Chondrocyte (in vitro differentiated cells): Measurements from ENCODE around the gene C10orf120. TPM values are rescaled to one million over a fixed set of nuclear protein-coding genes. Genes with fewer than 3 reads are reported as not detected.

Experiments used
- DNase-seq: peaks from one replicate; pipeline ENCODE4 v3.0.0; 2021; ENCODE audit warnings: mixed read lengths, low spot score
- H3K27ac Mint-ChIP-seq: one replicate; pipeline ENCODE4 v1.8.0; 2021; ENCODE audit warnings: mild to moderate bottlenecking, moderate library complexity, mixed read lengths; ENCODE audit not compliant: unreplicated experiment
- H3K27me3 Mint-ChIP-seq: 2 replicates; pipeline ENCODE4 v1.8.0; 2021; ENCODE audit warnings: low read depth, mixed read lengths
- H3K36me3 Mint-ChIP-seq: 2 replicates; pipeline ENCODE4 v1.8.0; 2021; ENCODE audit warnings: low read depth, mixed read lengths
- H3K4me1 Mint-ChIP-seq: 2 replicates; pipeline ENCODE4 v1.8.0; 2021; ENCODE audit warnings: low read depth, mild to moderate bottlenecking, mixed read lengths
- H3K4me3 Mint-ChIP-seq: one replicate; pipeline ENCODE4 v1.8.0; 2021; ENCODE audit warnings: mild to moderate bottlenecking, moderate library complexity, mixed read lengths; ENCODE audit not compliant: unreplicated experiment
- H3K9me3 Mint-ChIP-seq: 2 replicates; pipeline ENCODE4 v1.8.0; 2021; ENCODE audit warnings: low read depth, mixed read lengths
- CTCF ChIP-seq: fragments of 200-600 bp; sonication (generic); IDR thresholded peaks from 2 replicates; pipeline ENCODE4 v1.5.0; 2021; ENCODE audit warnings: antibody characterized with exemption, mild to moderate bottlenecking, moderate library complexity
- total RNA-seq: library from RNA; stranded (reverse); gene quantifications from 3 replicates; pipeline ENCODE4 v1.2.1, GENCODE V29; 2021

C10orf120 gene
- total RNA-seq, 1 donor from 2014 or later = not detected

GRCh38 chr10:122659651-122660050 is 40.0 kb downstream of the C10orf120 start:
- DNase-seq = no peak
- Mint-ChIP-seq H3K36me3 (no peaks in the 10 kb centered on the region), H3K27ac (no peak overlapping the region), H3K27me3 (peaks cover 39% of the 10 kb centered on the region), H3K4me1 (peaks cover 7% of the 10 kb centered on the region), H3K4me3 (no peak overlapping the region), H3K9me3 (no peaks in the 10 kb centered on the region)
- TF ChIP-seq CTCF = no peak

- Mint-ChIP-seq H3K4me3 (no peak overlapping the region), H3K27ac (no peak overlapping the region), H3K27me3 (peaks cover 39% of the 10 kb centered on the region), H3K4me1 (peaks cover 7% of the 10 kb centered on the region), H3K36me3 (no peaks in the 10 kb centered on the region), H3K9me3 (no peaks in the 10 kb centered on the region)
- no peak for TF ChIP-seq CTCF
- DNase-seq = no peak
Observed at GRCh38 chr10:122659126-122659525, 40.5 kb downstream of the C10orf120 start.

GRCh38 chr10:122658356-122659049 is 41.1 kb downstream of the C10orf120 start:
- peaks cover 44% of the 10 kb centered on the region for H3K27me3 Mint-ChIP-seq

GRCh38 chr10:122657729-122658128 is 41.9 kb downstream of the C10orf120 start:
- H3K9me3 Mint-ChIP-seq = no peaks in the 10 kb centered on the region
- H3K4me1 Mint-ChIP-seq = peaks cover 7% of the 10 kb centered on the region
- H3K36me3 Mint-ChIP-seq = no peaks in the 10 kb centered on the region
- no peak for DNase-seq
- no peak overlapping the region for H3K27ac Mint-ChIP-seq
- TF ChIP-seq CTCF = no peak
- no peak overlapping the region for H3K4me3 Mint-ChIP-seq
- H3K27me3 Mint-ChIP-seq = peaks cover 48% of the 10 kb centered on the region

More at GRCh38 chr10:122658356-122659049, 41.1 kb downstream of the C10orf120 start:
- H3K27ac Mint-ChIP-seq = no peak overlapping the region
- peaks cover 7% of the 10 kb centered on the region for H3K4me1 Mint-ChIP-seq
- TF ChIP-seq CTCF = no peak
- H3K9me3 Mint-ChIP-seq = no peaks in the 10 kb centered on the region
- H3K4me3 Mint-ChIP-seq = no peak overlapping the region
- DNase-seq = no peak
- H3K36me3 Mint-ChIP-seq = no peaks in the 10 kb centered on the region

GRCh38 chr10:122657255-122657654 is 42.4 kb downstream of the C10orf120 start:
- Mint-ChIP-seq H3K27ac (no peak overlapping the region), H3K4me1 (peaks cover 7% of the 10 kb centered on the region), H3K9me3 (no peaks in the 10 kb centered on the region), H3K27me3 (peaks cover 49% of the 10 kb centered on the region), H3K36me3 (no peaks in the 10 kb centered on the region), H3K4me3 (no peak overlapping the region)
- no peak for DNase-seq
- no peak for TF ChIP-seq CTCF
